NCI-H128 (cell line): ENCODE data around the gene CEACAM7.

Experiments used
- DNase-seq: peaks from one replicate; lab custom pipeline; 2025; ENCODE audit not compliant: unreplicated experiment; lab: John Stamatoyannopoulos, UW

Gene CEACAM7

DNA sequence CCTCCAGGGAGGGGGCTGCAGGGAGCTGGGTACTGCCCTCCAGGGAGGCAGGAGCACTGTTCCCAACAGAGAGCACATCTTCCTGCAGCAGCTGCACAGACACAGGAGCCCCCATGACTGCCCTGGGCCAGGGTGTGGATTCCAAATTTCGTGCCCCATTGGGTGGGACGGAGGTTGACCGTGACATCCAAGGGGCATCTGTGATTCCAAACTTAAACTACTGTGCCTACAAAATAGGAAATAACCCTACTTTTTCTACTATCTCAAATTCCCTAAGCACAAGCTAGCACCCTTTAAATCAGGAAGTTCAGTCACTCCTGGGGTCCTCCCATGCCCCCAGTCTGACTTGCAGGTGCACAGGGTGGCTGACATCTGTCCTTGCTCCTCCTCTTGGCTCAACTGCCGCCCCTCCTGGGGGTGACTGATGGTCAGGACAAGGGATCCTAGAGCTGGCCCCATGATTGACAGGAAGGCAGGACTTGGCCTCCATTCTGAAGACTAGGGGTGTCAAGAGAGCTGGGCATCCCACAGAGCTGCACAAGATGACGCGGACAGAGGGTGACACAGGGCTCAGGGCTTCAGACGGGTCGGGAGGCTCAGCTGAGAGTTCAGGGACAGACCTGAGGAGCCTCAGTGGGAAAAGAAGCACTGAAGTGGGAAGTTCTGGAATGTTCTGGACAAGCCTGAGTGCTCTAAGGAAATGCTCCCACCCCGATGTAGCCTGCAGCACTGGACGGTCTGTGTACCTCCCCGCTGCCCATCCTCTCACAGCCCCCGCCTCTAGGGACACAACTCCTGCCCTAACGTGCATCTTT is 12.5 kb upstream of the CEACAM7 start:
- DNase-seq, result no peak

DNA sequence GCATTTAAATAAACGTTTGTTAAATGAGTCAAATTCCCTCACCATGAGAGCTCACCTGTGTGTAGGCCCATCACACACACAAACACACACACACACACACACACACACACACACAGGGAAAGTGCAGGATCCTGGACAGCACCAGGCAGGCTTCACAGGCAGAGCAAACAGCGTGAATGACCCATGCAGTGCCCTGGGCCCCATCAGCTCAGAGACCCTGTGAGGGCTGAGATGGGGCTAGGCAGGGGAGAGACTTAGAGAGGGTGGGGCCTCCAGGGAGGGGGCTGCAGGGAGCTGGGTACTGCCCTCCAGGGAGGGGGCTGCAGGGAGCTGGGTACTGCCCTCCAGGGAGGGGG is 11.9 kb upstream of the CEACAM7 start:
- DNase-seq, result no peak

GRCh38 chr19:41699231-41699967 is 11.3 kb upstream of the CEACAM7 start:
- DNase-seq, result no peak

GRCh38 chr19:41698746-41699230 is 10.7 kb upstream of the CEACAM7 start:
- DNase-seq, result no peak

DNA sequence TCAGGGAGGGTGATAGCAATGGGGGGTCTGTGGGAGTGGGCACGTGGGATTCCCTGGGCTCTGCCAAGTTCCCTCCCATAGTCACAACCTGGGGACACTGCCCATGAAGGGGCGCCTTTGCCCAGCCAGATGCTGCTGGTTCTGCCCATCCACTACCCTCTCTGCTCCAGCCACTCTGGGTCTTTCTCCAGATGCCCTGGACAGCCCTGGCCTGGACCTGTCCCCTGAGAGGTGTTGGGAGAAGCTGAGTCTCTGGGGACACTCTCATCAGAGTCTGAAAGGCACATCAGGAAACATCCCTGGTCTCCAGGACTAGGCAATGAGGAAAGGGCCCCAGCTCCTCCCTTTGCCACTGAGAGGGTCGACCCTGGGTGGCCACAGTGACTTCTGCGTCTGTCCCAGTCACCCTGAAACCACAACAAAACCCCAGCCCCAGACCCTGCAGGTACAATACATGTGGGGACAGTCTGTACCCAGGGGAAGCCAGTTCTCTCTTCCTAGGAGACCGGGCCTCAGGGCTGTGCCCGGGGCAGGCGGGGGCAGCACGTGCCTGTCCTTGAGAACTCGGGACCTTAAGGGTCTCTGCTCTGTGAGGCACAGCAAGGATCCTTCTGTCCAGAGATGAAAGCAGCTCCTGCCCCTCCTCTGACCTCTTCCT is 9.3 kb upstream of the CEACAM7 start:
- no peak for DNase-seq

GRCh38 chr19:41696402-41697197 is 8.5 kb upstream of the CEACAM7 start:
- no peak for DNase-seq

DNA sequence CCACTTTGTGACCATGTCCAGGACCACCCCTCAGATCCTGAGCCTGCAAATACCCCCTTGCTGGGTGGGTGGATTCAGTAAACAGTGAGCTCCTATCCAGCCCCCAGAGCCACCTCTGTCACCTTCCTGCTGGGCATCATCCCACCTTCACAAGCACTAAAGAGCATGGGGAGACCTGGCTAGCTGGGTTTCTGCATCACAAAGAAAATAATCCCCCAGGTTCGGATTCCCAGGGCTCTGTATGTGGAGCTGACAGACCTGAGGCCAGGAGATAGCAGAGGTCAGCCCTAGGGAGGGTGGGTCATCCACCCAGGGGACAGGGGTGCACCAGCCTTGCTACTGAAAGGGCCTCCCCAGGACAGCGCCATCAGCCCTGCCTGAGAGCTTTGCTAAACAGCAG is 7.7 kb upstream of the CEACAM7 start:
- DNase-seq, result no peak

DNA sequence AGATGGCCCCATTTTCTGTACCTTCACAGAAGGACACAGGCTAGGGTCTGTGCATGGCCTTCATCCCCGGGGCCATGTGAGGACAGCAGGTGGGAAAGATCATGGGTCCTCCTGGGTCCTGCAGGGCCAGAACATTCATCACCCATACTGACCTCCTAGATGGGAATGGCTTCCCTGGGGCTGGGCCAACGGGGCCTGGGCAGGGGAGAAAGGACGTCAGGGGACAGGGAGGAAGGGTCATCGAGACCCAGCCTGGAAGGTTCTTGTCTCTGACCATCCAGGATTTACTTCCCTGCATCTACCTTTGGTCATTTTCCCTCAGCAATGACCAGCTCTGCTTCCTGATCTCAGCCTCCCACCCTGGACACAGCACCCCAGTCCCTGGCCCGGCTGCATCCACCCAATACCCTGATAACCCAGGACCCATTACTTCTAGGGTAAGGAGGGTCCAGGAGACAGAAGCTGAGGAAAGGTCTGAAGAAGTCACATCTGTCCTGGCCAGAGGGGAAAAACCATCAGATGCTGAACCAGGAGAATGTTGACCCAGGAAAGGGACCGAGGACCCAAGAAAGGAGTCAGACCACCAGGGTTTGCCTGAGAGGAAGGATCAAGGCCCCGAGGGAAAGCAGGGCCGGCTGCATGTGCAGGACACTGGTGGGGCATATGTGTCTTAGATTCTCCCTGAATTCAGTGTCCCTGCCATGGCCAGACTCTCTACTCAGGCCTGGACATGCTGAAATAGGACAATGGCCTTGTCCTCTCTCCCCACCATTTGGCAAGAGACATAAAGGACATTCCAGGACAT is 7.0 kb upstream of the CEACAM7 start:
- no peak for DNase-seq

DNA sequence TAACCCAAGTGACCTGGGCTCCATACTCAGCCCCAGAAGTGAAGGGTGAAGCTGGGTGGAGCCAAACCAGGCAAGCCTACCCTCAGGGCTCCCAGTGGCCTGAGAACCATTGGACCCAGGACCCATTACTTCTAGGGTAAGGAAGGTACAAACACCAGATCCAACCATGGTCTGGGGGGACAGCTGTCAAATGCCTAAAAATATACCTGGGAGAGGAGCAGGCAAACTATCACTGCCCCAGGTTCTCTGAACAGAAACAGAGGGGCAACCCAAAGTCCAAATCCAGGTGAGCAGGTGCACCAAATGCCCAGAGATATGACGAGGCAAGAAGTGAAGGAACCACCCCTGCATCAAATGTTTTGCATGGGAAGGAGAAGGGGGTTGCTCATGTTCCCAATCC is 6.1 kb upstream of the CEACAM7 start:
- no peak for DNase-seq

- DNase-seq, result no peak
These were observed 3.3 kb upstream of the CEACAM7 start for GRCh38 chr19:41691268-41691970.

DNA sequence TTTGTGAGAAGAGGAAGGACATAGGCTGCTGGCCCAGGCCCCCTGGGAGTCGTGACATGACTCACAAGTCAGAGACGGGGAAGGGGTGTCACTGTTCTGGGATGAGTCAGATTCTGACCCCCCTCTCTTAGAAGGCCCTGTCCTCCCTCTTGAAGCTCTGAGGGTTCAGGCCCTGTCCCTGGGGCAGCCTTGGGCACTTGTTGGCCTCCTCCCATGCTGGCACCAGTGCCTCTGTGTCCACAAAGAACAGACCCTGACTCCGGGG is 2.7 kb upstream of the CEACAM7 start:
- no peak for DNase-seq

DNA sequence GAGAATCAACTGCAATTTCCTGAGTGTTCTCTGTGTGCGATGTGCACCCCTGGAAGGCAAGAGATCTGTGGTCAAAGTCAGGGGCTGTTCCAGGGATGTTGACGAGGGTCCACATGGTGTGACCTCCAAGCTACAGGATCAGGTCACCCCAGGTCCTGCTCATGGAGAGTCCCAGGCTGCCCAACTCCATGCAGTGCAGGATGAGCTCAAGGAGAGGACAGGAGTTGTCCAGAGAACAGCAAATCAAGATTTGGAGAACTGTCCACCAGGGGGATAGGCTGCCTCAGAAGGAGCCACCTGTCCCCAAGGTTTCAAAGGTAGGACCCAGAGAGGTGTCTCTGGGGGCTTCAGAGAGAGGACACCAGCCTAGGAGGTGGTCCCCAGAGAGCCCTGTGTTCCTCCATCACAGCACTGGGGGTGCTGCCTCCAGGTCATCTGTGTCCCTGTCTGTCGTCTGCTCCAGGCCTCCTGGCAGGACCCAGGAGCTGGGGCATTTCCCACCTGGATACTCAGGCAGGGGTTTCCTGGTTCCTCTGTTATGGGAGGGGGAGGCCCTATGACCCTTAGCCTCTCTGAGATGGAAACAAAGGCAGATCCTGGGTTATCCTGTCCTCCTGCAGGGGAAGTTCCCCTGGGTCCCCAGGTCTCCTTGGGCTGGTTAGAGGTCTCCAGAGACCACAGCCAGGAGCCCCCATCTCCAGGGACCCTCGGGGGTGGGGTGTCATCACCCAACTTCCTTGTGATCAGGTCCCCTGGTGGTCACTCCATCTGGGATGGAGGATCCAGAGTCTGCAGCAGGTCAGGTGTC is 2.1 kb upstream of the CEACAM7 start:
- no peak for DNase-seq

DNA sequence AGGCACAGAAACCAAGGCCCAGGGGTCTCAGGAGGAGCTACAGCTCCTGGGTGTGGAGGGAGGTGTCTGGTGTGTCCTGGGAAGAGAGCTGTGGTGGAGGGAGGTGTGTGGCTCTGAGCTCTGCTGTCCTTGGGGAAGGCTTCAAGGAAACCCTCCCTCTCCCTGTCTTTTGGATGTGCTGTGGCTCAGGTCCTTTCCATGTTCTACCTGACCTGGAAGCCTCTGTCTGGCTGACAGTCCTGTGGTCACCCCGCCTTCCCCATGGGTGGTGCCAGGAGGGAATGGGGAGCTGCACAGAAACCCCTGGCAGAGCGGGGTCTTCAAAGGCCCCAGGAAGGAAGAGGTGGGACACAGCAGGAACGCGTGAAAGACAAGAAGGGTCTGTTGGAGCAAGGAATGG is 617 bp upstream of the CEACAM7 start:
- DNase-seq, result no peak

GRCh38 chr19:41687419-41687818 is 651 bp downstream of the CEACAM7 start:
- no peak for DNase-seq

DNA sequence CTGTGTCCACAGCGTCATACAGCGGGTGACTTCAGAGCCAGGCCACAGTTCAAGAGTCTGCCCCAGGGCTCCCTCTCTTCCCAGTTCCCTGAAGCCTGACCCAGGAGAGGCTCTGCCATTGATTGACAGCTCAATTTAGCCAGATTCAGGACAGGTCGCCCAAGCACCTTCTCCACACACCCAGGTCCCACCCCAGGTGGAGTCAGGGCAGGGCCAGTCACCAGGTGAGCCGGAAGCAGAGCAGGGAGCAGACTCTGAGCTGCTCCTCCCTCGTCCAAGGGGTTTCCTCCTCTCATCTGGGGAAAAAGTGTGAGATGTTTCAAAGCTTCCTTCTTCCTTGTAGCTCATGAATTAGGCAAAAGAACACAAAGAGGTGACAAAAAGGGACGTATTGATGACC is 5.6 kb downstream of the CEACAM7 start:
- DNase-seq, result no peak

DNA sequence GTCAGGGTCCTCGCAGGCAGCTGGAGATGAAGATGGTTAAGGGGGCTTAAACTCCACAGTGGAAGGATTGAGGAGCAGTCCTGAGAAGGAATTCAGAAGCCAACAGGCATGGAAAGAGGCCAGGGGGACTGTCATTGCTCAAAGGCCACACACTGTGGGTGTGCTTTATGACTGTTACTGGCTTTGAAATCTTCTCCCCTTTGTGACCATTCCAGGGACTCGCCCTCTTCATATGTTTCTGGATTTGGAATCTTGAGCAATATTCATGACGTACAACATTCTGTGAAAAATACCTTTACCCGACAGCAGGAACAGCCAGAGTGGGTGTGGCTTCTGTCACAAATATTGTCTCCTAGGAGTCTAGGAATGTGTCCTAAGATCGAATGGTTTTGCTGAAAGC is 16.6 kb downstream of the CEACAM7 start:
- no peak for DNase-seq

GRCh38 chr19:41670755-41671154 is 17.3 kb downstream of the CEACAM7 start:
- no peak for DNase-seq

DNA sequence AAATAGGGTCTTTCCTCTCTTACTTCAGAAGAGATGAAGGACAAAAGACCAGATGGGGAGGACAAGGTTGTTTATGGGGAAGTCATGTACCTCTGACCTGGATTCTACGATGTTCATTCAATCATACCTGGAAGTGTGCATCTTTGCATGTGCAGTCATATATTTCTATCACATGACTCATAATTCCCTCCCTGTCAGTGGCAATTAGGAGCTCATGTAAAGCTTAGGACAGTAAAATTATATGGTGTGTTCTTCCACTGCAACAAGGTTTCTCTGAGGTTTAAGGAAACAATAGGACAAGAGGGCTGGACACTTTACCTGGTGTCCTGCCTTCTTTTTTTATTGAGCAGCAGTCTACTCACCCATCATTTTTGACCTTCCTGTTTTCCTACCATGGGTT is 19.8 kb downstream of the CEACAM7 start:
- no peak for DNase-seq

DNA sequence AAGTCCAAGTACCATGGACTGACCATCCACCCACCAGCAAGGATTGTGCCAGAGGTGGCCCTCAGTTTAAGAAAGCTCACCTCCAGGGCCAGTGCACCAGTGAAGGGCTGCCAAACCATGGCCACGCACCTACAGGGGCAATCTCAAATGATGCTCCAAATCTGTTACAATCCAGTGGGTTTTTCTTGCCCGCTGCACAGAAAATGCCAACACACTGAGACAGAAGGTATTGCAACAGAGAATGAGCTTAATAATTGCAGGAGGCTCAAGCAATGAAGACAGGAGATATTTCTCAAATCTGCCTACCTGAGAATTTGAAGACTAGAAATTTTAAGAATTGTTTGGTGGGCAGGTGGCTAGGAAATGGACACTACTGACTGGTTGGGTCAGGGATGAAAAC is 22.0 kb downstream of the CEACAM7 start:
- no peak for DNase-seq
